Parathyroid adenoma (tissue), 2 donors: ENCODE measurements around the gene TMIGD2.
"Not testable (repeated sequence)": the region's sequence is repeated elsewhere in the genome, so short reads cannot be mapped to it uniquely, and the experiment has no call there.

ENCODE experiments used
- H2AFZ ChIP-seq: fragments of 300-600 bp; sonication (generic); one replicate; pipeline ENCODE4 v1.7.0; 2017; ENCODE audit warnings: antibody characterized with exemption, mild to moderate bottlenecking
- H3K27ac ChIP-seq: fragments of 300-600 bp; sonication (generic); one replicate; pipeline ENCODE4 v1.7.0; 2017
- H3K27me3 ChIP-seq: fragments of 300-600 bp; sonication (generic); one replicate; pipeline ENCODE4 v1.7.0; 2017; ENCODE audit warnings: low read length; ENCODE audit not compliant: control insufficient read depth, insufficient read depth
- H3K36me3 ChIP-seq: fragments of 300-600 bp; sonication (generic); one replicate; pipeline ENCODE4 v1.7.0; 2017; ENCODE audit warnings: low read length; ENCODE audit not compliant: control insufficient read depth, insufficient read depth
- H3K4me1 ChIP-seq: fragments of 300-600 bp; sonication (generic); one replicate; pipeline ENCODE4 v1.7.0; 2017; ENCODE audit warnings: control low read depth
- H3K4me2 ChIP-seq: fragments of 300-600 bp; sonication (generic); one replicate; pipeline ENCODE4 v1.7.0; 2017; ENCODE audit warnings: low read length
- H3K4me3 ChIP-seq: fragments of 300-600 bp; sonication (generic); one replicate; pipeline ENCODE4 v1.7.0; 2017; ENCODE audit warnings: low read depth, low read length
- H3K79me2 ChIP-seq: fragments of 300-600 bp; sonication (generic); one replicate; pipeline ENCODE4 v1.7.0; 2017; ENCODE audit warnings: control low read depth
- H3K9ac ChIP-seq: fragments of 300-600 bp; sonication (generic); one replicate; pipeline ENCODE4 v1.7.0; 2017; ENCODE audit warnings: mild to moderate bottlenecking
- H3K9me3 ChIP-seq: fragments of 300-600 bp; sonication (generic); one replicate; pipeline ENCODE4 v1.7.0; 2017; ENCODE audit warnings: low read length; ENCODE audit not compliant: control insufficient read depth
- CTCF ChIP-seq: fragments of 300-600 bp; sonication (generic); IDR thresholded peaks from one replicate; pipeline ENCODE4 v1.7.0; 2017; ENCODE audit warnings: antibody characterized with exemption, mild to moderate bottlenecking
- donor health status: primary hyperparathyroidism.

Gene TMIGD2

DNA sequence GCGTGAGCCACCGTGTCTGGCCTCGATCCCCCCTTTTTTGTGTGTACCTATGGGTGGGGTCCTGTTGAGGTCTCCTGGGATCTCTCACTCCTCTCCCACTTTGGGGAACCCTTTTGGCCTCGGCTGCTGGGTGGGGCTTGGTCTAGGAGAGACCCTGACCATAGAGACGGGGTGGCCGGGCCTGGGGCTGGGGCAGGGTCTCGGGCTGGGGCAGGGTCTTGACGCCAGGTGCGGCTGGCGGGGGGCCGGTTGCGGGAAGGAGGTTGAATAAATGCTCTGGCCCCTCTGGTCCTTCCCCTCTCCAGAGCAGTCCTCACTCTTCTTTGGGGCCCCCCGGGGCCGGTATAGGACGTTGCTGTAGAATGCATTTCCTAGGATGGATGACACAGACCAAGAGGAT lies 9.7 kb downstream of the TMIGD2 start:
- no peaks in the 10 kb centered on the region for H3K4me1 ChIP-seq

GRCh38 chr19:4291184-4291732 lies 10.9 kb downstream of the TMIGD2 start:
- Histone ChIP-seq H3K27ac (no peak overlapping the region), H3K4me1 (no peaks in the 10 kb centered on the region), H3K79me2 (no peaks in the 10 kb centered on the region), H3K4me3 (no peak overlapping the region), H3K9me3 (no peaks in the 10 kb centered on the region), H3K36me3 (no peaks in the 10 kb centered on the region), H3K27me3 (no peaks in the 10 kb centered on the region), H3K9ac (no peak overlapping the region), H2AFZ (no peak overlapping the region), H3K4me2 (no peak overlapping the region)
- TF ChIP-seq CTCF: no peak

More for the DNA sequence above, 9.7 kb downstream of the TMIGD2 start:
- Histone ChIP-seq H3K9me3 (no peaks in the 10 kb centered on the region), H3K36me3 (no peaks in the 10 kb centered on the region), H3K9ac (no peak overlapping the region), H3K27me3 (no peaks in the 10 kb centered on the region), H3K79me2 (no peaks in the 10 kb centered on the region), H3K27ac (no peak overlapping the region), H2AFZ (no peak overlapping the region), H3K4me3 (no peak overlapping the region), H3K4me2 (no peak overlapping the region)
- no peak for TF ChIP-seq CTCF

- H3K79me2 ChIP-seq: no peaks in the 10 kb centered on the region
- H3K4me3 ChIP-seq: no peak overlapping the region
- H3K4me1 ChIP-seq: no peaks in the 10 kb centered on the region
- H3K9ac ChIP-seq: no peak overlapping the region
- no peak for TF ChIP-seq CTCF
- H2AFZ ChIP-seq: no peak overlapping the region
- H3K27me3 ChIP-seq: no peaks in the 10 kb centered on the region
- no peaks in the 10 kb centered on the region for H3K9me3 ChIP-seq
- no peak overlapping the region for H3K27ac ChIP-seq
- H3K36me3 ChIP-seq: no peaks in the 10 kb centered on the region
- no peak overlapping the region for H3K4me2 ChIP-seq
Observed at GRCh38 chr19:4288091-4288777, 14.0 kb downstream of the TMIGD2 start.

- not testable (repeated sequence) for H3K27ac ChIP-seq, H3K9ac ChIP-seq, H3K27me3 ChIP-seq
Observed at GRCh38 chr19:4286141-4286540, 16.0 kb downstream of the TMIGD2 start.

GRCh38 chr19:4284974-4285373 lies 17.2 kb downstream of the TMIGD2 start:
- Histone ChIP-seq H3K79me2 (no peaks in the 10 kb centered on the region), H3K36me3 (no peaks in the 10 kb centered on the region), H3K4me2 (no peak overlapping the region), H3K27ac (no peak overlapping the region), H3K4me3 (no peak overlapping the region), H3K9me3 (no peaks in the 10 kb centered on the region), H3K9ac (no peak overlapping the region), H3K4me1 (no peaks in the 10 kb centered on the region), H3K27me3 (no peaks in the 10 kb centered on the region), H2AFZ (no peak overlapping the region)
- TF ChIP-seq CTCF: no peak

More at GRCh38 chr19:4286141-4286540, 16.0 kb downstream of the TMIGD2 start:
- H3K4me1 ChIP-seq, H3K4me2 ChIP-seq, H3K36me3 ChIP-seq, H3K9me3 ChIP-seq, H3K79me2 ChIP-seq, H3K4me3 ChIP-seq, H2AFZ ChIP-seq: not testable (repeated sequence)
